GM23338 (cell line): ENCODE data around the gene RPUSD1.

Experiments
- CREB1 ChIP-seq: fragments of 250-450 bp; sonication (Bioruptor Pico); IDR thresholded peaks from 2 replicates; pipeline ENCODE4 v1.5.0; 2020; ENCODE audit warnings: low read depth, mild to moderate bottlenecking, moderate library complexity
- CTCF ChIP-seq, 2 experiments: fragments of 200-600 bp in 1 of 2; sonication (generic) in 1 of 2; conservative IDR thresholded peaks; 2 replicates each; pipeline versions ENCODE4 v1.5.1 to v1.6.1; 2016 to 2017; ENCODE audit warnings: antibody characterized with exemption in 2 of 2, low read depth in 2 of 2, mild to moderate bottlenecking in 2 of 2, moderate library complexity in 1 of 2
- ETS1 ChIP-seq: IDR thresholded peaks from 2 replicates; pipeline ENCODE4 v1.6.1; 2016; ENCODE audit warnings: antibody characterized with exemption
- EZH2 ChIP-seq: fragments of 200-600 bp; sonication (generic); IDR thresholded peaks from one replicate; pipeline ENCODE4 v1.8.0; 2017; ENCODE audit warnings: antibody characterized with exemption, mild to moderate bottlenecking, low read depth; ENCODE audit not compliant: unreplicated experiment
- EZH2phosphoT487 ChIP-seq: fragments of 200-600 bp; sonication (generic); IDR thresholded peaks from one replicate; pipeline ENCODE4 v1.8.1; 2018; ENCODE audit warnings: antibody characterized with exemption; ENCODE audit not compliant: unreplicated experiment
- JUNB ChIP-seq: IDR thresholded peaks from one replicate; pipeline ENCODE4 v1.6.1; 2016; ENCODE audit warnings: antibody characterized with exemption; ENCODE audit not compliant: unreplicated experiment
- POLR2AphosphoS5 ChIP-seq: IDR thresholded peaks from 2 replicates; pipeline ENCODE4 v1.6.1; 2016; ENCODE audit warnings: antibody characterized with exemption, low read depth
- REST ChIP-seq: IDR thresholded peaks from one replicate; pipeline ENCODE4 v1.6.1; 2018; ENCODE audit warnings: antibody characterized with exemption; ENCODE audit not compliant: unreplicated experiment
- STAT1 ChIP-seq: IDR thresholded peaks from one replicate; pipeline ENCODE4 v1.6.1; 2016; ENCODE audit warnings: antibody characterized with exemption; ENCODE audit not compliant: unreplicated experiment
- ZNF114 ChIP-seq: fragments of 250-450 bp; sonication (Bioruptor Pico); IDR thresholded peaks from 2 replicates; pipeline ENCODE4 v1.5.0; 2020; ENCODE audit warnings: mild to moderate bottlenecking, moderate library complexity
- ZNF462 ChIP-seq: fragments of 250-450 bp; sonication (Bioruptor Pico); IDR thresholded peaks from 2 replicates; pipeline ENCODE4 v1.5.0; 2020; ENCODE audit warnings: mild to moderate bottlenecking, moderate library complexity

GRCh38 chr16:764848-765487 lies 23.2 kb downstream of the RPUSD1 start:
- TF ChIP-seq CTCF (conservative IDR thresholded peaks at IDR 0.05; ENCODE audit: low read depth in 2 of 2) (no peak), JUNB (no peak), EZH2 (no peak), POLR2AphosphoS5 (no peak), EZH2phosphoT487 (no peak), CREB1 (CRISPR knock-in tag) (no peak), ETS1 (no peak), STAT1 (no peak), ZNF114 (CRISPR knock-in tag) (no peak), REST (no peak), ZNF462 (CRISPR knock-in tag) (no peak)
